HG03469 (cell line): ENCODE data around the gene IGF1R.
"Not testable (repeated sequence)": the region's sequence is repeated elsewhere in the genome, so short reads cannot be mapped to it uniquely, and the experiment has no call there.

Experiments used
- ATAC-seq: cut with Tn5 transposase; IDR thresholded peaks from one replicate; pipeline ENCODE4 v1.9.1; 2021; ENCODE audit warnings: mild to moderate bottlenecking, moderate library complexity, moderate number of reproducible peaks; ENCODE audit not compliant: unreplicated experiment

IGF1R gene

GRCh38 chr15:98969126-98969735 is 320.9 kb downstream of the IGF1R start:
- no peak for ATAC-seq

GRCh38 chr15:98970799-98971198 is 322.5 kb downstream of the IGF1R start:
- no peak for ATAC-seq

GRCh38 chr15:98976500-98976899 is 328.2 kb downstream of the IGF1R start:
- ATAC-seq, result no peak

GRCh38 chr15:98977441-98977840 is 329.1 kb downstream of the IGF1R start:
- ATAC-seq, result no peak

- no peak for ATAC-seq
Measured at GRCh38 chr15:98978153-98978552, 329.8 kb downstream of the IGF1R start.

- ATAC-seq, result no peak
Measured at GRCh38 chr15:98980899-98981228, 332.5 kb downstream of the IGF1R start.

GRCh38 chr15:98981851-98982722 is 333.7 kb downstream of the IGF1R start:
- ATAC-seq, result no peak

GRCh38 chr15:98983334-98983733 is 335.0 kb downstream of the IGF1R start:
- no peak for ATAC-seq

GRCh38 chr15:98986281-98986680 is 337.9 kb downstream of the IGF1R start:
- no peak for ATAC-seq

- ATAC-seq, result no peak
Measured at GRCh38 chr15:98994892-98995291, 346.6 kb downstream of the IGF1R start.

- no peak for ATAC-seq
Measured at GRCh38 chr15:98996169-98996568, 347.8 kb downstream of the IGF1R start.

GRCh38 chr15:98996624-98997023 is 348.3 kb downstream of the IGF1R start:
- ATAC-seq, result no peak

GRCh38 chr15:98997312-98997711 is 349.0 kb downstream of the IGF1R start:
- ATAC-seq, result no peak

- no peak for ATAC-seq
Measured at GRCh38 chr15:98997755-98998154, 349.4 kb downstream of the IGF1R start.

- no peak for ATAC-seq
Measured at GRCh38 chr15:98998279-98998678, 349.9 kb downstream of the IGF1R start.

GRCh38 chr15:98999233-98999632 is 350.9 kb downstream of the IGF1R start:
- no peak for ATAC-seq

GRCh38 chr15:99002226-99002625 is 353.9 kb downstream of the IGF1R start:
- ATAC-seq, result no peak

- ATAC-seq, result not testable (repeated sequence)
Measured at GRCh38 chr15:99003317-99003716, 355.0 kb downstream of the IGF1R start.

- ATAC-seq, result not testable (repeated sequence)
Measured at GRCh38 chr15:99004998-99005974, 356.9 kb downstream of the IGF1R start.

GRCh38 chr15:99006146-99006545 is 357.8 kb downstream of the IGF1R start:
- ATAC-seq, result no peak

- ATAC-seq, result no peak
Measured at GRCh38 chr15:99006904-99007495, 358.7 kb downstream of the IGF1R start.
